ENCODE results near the gene NRARP.

Gene NRARP

GRCh38 chr9:137271696-137272076 is 30.4 kb downstream of the NRARP start:
- ChIA-PET POLR2A (interaction anchor here (1.3 to 2.4 kb wide), 3 partner anchors 18 to 31 kb away, joined by 3 to 9 read pairs (median 6); partner anchors contain the start of gene TUBB4B), CTCF (interaction anchor here (1.6 kb wide), 1 partner anchor 16 kb away, joined by 3 read pairs; the partner anchor contains the start of gene NELFB)

More at GRCh38 chr9:137271696-137272076, 30.4 kb downstream of the NRARP start:
- 0 out of 2 replicates have a peak, but pooled peaks cover 2% of the 10 kb centered on the region for H3K4me1 ChIP-seq (ENCODE audit: control insufficient read depth, insufficient read depth, low read length)
- TF ChIP-seq ZNF302 (tag by site-specific recombination; IDR thresholded peaks at IDR 0.05; ENCODE audit: low read depth) (no peak), KLF10 (tag by site-specific recombination; IDR thresholded peaks at IDR 0.05) (no peak), ZNF2 (tag by site-specific recombination; IDR thresholded peaks at IDR 0.05) (no peak), ZNF121 (tag by site-specific recombination; IDR thresholded peaks at IDR 0.05) (no peak), ZNF48 (tag by site-specific recombination; IDR thresholded peaks at IDR 0.05) (no peak), BCL11A (tag by site-specific recombination; IDR thresholded peaks at IDR 0.05; ENCODE audit: low read depth) (no peak), ZNF639 (tag by site-specific recombination; IDR thresholded peaks at IDR 0.05) (no peak), ZNF837 (tag by site-specific recombination; IDR thresholded peaks at IDR 0.05) (no peak), ZNF10 (tag by site-specific recombination; IDR thresholded peaks at IDR 0.05) (no peak), ZNF433 (tag by site-specific recombination; IDR thresholded peaks at IDR 0.05; ENCODE audit: low read depth) (no peak), ZNF221 (tag by site-specific recombination; IDR thresholded peaks at IDR 0.05; ENCODE audit: borderline replicate concordance) (no peak), CTCF (tag by site-specific recombination; IDR thresholded peaks at IDR 0.05) (no peak), ZNF175 (tag by site-specific recombination; IDR thresholded peaks at IDR 0.05) (no peak), ZNF280D (tag by site-specific recombination; IDR thresholded peaks at IDR 0.05) (no peak), ZNF626 (tag by site-specific recombination; IDR thresholded peaks at IDR 0.05) (no peak), PRDM4 (tag by site-specific recombination; IDR thresholded peaks at IDR 0.05) (no peak), ZNF324 (tag by site-specific recombination; IDR thresholded peaks at IDR 0.05) (no peak), ZNF19 (tag by site-specific recombination; IDR thresholded peaks at IDR 0.05; ENCODE audit: low read depth) (no peak), ZNF211 (tag by site-specific recombination; IDR thresholded peaks at IDR 0.05; ENCODE audit: low read depth) (no peak), HIC1 (tag by site-specific recombination; IDR thresholded peaks at IDR 0.05) (no peak)
- H3K4me3 ChIP-seq (ENCODE audit: low read depth, low read length), result no peak overlapping the region
- no peak overlapping the region for H3K27ac ChIP-seq (ENCODE audit: extremely low read depth, low read depth, low read length)
- H3K36me3 ChIP-seq (ENCODE audit: control insufficient read depth in 2 of 2, insufficient read depth in 1 of 2, low read length in 2 of 2), result peaks cover 0 to 51% of the 10 kb centered on the region in 2 experiments; a peak in 2 of 3 replicates
- H3K9me3 ChIP-seq (ENCODE audit: control insufficient read depth, insufficient read depth, low read depth, low read length), result no peaks in the 10 kb centered on the region
